ENCODE results near the gene BUB1. TPM values are rescaled to one million over a fixed set of nuclear protein-coding genes. Genes with fewer than 3 reads are reported as not detected.
"Not testable (repeated sequence)": the region's sequence is repeated elsewhere in the genome, so short reads cannot be mapped to it uniquely, and the experiment has no call there.

The BUB1 gene
- total RNA-seq, 1 donor from 2014 or later, result 2.2 TPM

DNA sequence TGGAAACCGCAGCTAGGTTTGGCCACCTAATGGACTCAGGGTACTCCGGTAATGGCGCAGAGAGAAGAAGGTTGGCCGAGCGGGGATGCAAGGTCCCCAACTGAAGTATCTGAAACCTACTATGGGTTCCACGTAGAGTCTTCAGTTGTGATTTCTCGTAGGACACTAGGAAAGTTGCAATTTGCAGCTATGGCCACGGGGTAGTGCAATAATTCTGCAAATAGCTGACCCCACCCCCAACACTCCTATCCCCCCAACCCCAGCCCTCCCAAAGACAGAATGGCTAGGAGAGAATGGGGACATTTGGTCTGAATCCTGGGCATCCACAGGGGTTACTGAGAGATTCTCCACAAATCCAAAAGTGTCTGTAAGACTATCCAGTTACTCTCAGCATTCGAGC lies 75.7 kb downstream of the BUB1 start:
- not testable (repeated sequence) for DNase-seq (ENCODE audit: low read depth)

DNA sequence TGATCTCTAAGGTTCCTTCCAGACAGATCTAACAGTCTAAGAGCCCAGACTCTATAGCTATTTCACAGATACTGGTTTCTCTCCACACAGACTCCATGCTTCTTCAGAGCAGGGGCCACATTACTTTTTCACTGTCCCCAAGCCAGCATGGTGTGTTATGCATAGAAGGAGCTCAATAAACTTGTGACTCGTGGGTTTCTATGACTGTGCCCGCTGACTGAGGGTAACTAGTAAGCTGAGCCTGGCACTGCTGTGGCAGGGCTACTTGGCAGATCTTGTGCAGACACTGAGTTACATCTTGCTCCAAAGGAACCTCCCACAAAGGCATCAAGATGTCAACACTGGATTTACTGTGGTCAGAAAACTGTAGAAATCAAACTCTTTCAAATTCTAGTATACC lies 85.9 kb downstream of the BUB1 start:
- DNase-seq (ENCODE audit: low read depth), result not testable (repeated sequence)

DNA sequence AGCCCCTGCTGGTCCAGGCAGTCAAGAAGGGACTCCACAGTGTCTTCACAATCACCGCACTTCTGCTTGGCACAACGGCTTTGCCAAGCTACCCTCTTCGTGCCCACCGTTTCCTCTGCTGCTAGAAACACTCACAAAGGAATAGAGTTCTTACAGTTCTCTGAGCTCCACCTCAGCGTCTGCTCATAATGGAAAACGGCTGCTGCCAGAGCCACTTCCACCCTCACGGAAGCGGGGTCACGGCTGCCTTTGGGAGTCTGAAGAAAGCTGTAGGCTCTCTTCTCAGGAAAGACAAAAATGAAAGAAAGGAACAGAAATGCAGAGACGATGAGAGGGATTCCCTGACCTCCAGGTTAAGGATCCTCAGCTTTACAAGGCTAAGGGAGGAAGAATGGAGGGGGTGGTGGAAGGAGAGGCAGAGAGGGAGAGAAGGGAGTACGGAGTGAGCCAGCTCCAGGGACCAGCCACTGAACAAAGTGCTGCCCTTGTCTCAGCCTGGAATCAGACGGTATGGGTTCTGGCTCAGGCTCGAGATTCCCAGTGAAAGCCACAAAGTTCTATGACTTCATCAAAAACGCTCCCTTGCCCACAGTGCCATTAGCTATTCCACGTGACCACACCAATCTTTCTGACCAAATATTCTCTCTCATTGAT lies 88.1 kb downstream of the BUB1 start:
- DNase-seq (ENCODE audit: low read depth), result not testable (repeated sequence)

DNA sequence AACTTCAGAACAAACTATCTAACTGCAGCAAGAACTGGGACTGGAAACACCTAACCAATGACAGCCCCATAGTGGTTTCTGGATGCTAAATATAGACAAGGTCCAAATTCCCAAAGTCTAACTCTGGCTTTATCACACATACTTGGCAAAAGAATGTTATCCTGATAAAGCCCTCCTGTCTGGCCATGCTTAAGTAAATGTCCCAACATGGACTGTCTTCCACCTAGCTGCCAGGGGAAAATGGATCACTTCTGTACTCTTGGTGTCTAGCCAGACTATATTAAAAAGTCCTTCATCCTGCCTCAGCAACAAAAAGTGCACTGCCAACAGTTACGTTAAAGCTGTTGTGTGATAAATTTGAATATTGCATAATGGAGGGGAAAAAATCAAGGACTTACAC lies 89.3 kb downstream of the BUB1 start:
- DNase-seq (ENCODE audit: low read depth), result not testable (repeated sequence)

Other genes starting within 250 kb of the BUB1 start
- gene LIMS4, start 205.2 kb downstream of the BUB1 start, total RNA-seq, result 1.1 and 1.9 TPM in 2 replicates
- 43.6 and 58.3 TPM in 2 replicates for gene RGPD6, start 100.8 kb downstream of the BUB1 start, total RNA-seq
- 0.69 TPM in 1 of 2 replicates, not detected in the other for gene ACOXL, start 54.5 kb upstream of the BUB1 start, total RNA-seq